Calu3 (cell line): Measurements from ENCODE around the gene RNLS. TPM values are rescaled to one million over a fixed set of nuclear protein-coding genes. Genes with fewer than 3 reads are reported as not detected.

ENCODE experiments used
- BruUV-seq: library from RNA; stranded (reverse); fragments of 400-500 nt; replicated peaks from 2 replicates; lab custom pipeline; 2021; lab: Mats Ljungman, UMichigan
- CTCF ChIA-PET: fragments of 300-600 bp; sonication (Branson Sonifier 250); formaldehyde crosslinking; loops from one replicate; lab custom pipeline; 2022; ENCODE audit warnings: antibody characterized with exemption; lab: Charles Lee
- DNase-seq: peaks from one replicate; pipeline ENCODE4 v3.0.0; 2022
- H3K27ac Mint-ChIP-seq: one replicate; pipeline ENCODE4 v1.8.0; 2022; ENCODE audit warnings: mixed read lengths; ENCODE audit not compliant: unreplicated experiment
- H3K27me3 Mint-ChIP-seq: one replicate; pipeline ENCODE4 v1.8.0; 2022; ENCODE audit warnings: mixed read lengths; ENCODE audit not compliant: unreplicated experiment
- H3K36me3 Mint-ChIP-seq: one replicate; pipeline ENCODE4 v1.8.0; 2022; ENCODE audit warnings: mild to moderate bottlenecking, moderate library complexity, mixed read lengths; ENCODE audit not compliant: insufficient read depth, unreplicated experiment
- H3K4me1 Mint-ChIP-seq: one replicate; pipeline ENCODE4 v1.8.0; 2022; ENCODE audit warnings: mild to moderate bottlenecking, low read depth, mixed read lengths; ENCODE audit not compliant: unreplicated experiment
- H3K4me3 Mint-ChIP-seq: one replicate; pipeline ENCODE4 v1.8.0; 2022; ENCODE audit warnings: mild to moderate bottlenecking, low read depth, moderate library complexity, mixed read lengths; ENCODE audit not compliant: unreplicated experiment
- H3K9me3 Mint-ChIP-seq: one replicate; pipeline ENCODE4 v1.8.0; 2022; ENCODE audit warnings: low read depth, mixed read lengths; ENCODE audit not compliant: unreplicated experiment
- CTCF ChIP-seq: fragments of 200-600 bp; IDR thresholded peaks from one replicate; pipeline ENCODE4 v1.8.0; 2022; ENCODE audit warnings: antibody characterized with exemption; ENCODE audit not compliant: unreplicated experiment
- intact Hi-C: fragments of 100-400 bp; cut with micrococcal nuclease; formaldehyde crosslinking; loops from one replicate; pipeline ENCODE4 v1.10.0; 2022; ENCODE audit not compliant: unreplicated experiment
- total RNA-seq: library from RNA; stranded (reverse); gene quantifications from 2 replicates; pipeline ENCODE4 v1.2.3, GENCODE V29; 2022

Gene RNLS
- total RNA-seq, 1 experiment from 2014 or later, result 6.3 TPM

- no peak for DNase-seq
- H3K36me3 Mint-ChIP-seq, result no peaks in the 10 kb centered on the region
- TF ChIP-seq CTCF, result no peak
- H3K4me1 Mint-ChIP-seq, result no peaks in the 10 kb centered on the region
- no peaks in the 10 kb centered on the region for H3K9me3 Mint-ChIP-seq
- H3K27ac Mint-ChIP-seq, result no peak overlapping the region
- CTCF ChIA-PET, result no interaction called here
- no peaks in the 10 kb centered on the region for H3K27me3 Mint-ChIP-seq
- BruUV-seq, result no TSS peak
- intact Hi-C loops, result no loop called here
- H3K4me3 Mint-ChIP-seq, result no peak overlapping the region
Observed at GRCh38 chr10:88458209-88458608, 124.9 kb downstream of the RNLS start.

- Mint-ChIP-seq H3K27ac (no peak overlapping the region), H3K27me3 (no peaks in the 10 kb centered on the region), H3K4me3 (no peak overlapping the region), H3K36me3 (no peaks in the 10 kb centered on the region), H3K4me1 (no peaks in the 10 kb centered on the region), H3K9me3 (no peaks in the 10 kb centered on the region)
- BruUV-seq, result no TSS peak
- TF ChIP-seq CTCF, result no peak
- CTCF ChIA-PET, result no interaction called here
- intact Hi-C loops, result no loop called here
- no peak for DNase-seq
Observed at GRCh38 chr10:88457660-88458059, 125.5 kb downstream of the RNLS start.

GRCh38 chr10:88456730-88457129, 126.4 kb downstream of the RNLS start:
- Mint-ChIP-seq H3K4me1 (no peaks in the 10 kb centered on the region), H3K9me3 (no peaks in the 10 kb centered on the region), H3K4me3 (no peak overlapping the region), H3K36me3 (no peaks in the 10 kb centered on the region), H3K27me3 (no peaks in the 10 kb centered on the region), H3K27ac (no peak overlapping the region)
- no peak for DNase-seq
- CTCF ChIA-PET, result no interaction called here
- no TSS peak for BruUV-seq
- intact Hi-C loops, result no loop called here
- no peak for TF ChIP-seq CTCF

- no peak for TF ChIP-seq CTCF
Observed at GRCh38 chr10:88455831-88456230, 127.3 kb downstream of the RNLS start.

More at GRCh38 chr10:88455831-88456230, 127.3 kb downstream of the RNLS start:
- Mint-ChIP-seq H3K27me3 (no peaks in the 10 kb centered on the region), H3K9me3 (no peaks in the 10 kb centered on the region), H3K36me3 (no peaks in the 10 kb centered on the region), H3K27ac (no peak overlapping the region), H3K4me3 (no peak overlapping the region), H3K4me1 (no peaks in the 10 kb centered on the region)
- intact Hi-C loops, result no loop called here
- no peak for DNase-seq
- CTCF ChIA-PET, result no interaction called here
- BruUV-seq, result no TSS peak
